Sciatic nerve (tissue), 2 donors: Measurements from ENCODE around the gene SLC25A42. TPM values are rescaled to one million over a fixed set of nuclear protein-coding genes. Genes with fewer than 3 reads are reported as not detected.

Source experiments
- ATAC-seq: fragments of 200-7000 bp; cut with Tn5 transposase; one replicate; pipeline ENCODE4 v1.9.1; 2020; ENCODE audit warnings: mild to moderate bottlenecking, moderate library complexity
- DNase-seq: peaks from one replicate; pipeline ENCODE4 v3.0.0-alpha.2; 2020; ENCODE audit warnings: low spot score
- intact Hi-C: fragments of 100-400 bp; cut with DNase I; formaldehyde crosslinking; loops from one replicate; pipeline ENCODE4 v1.14.2; 2022
- total RNA-seq: library from RNA; stranded (reverse); fragmentation: NEBNext Ultra II Directional; extraction: Animal tissue kit (Norgen Biotek cat#: 25700); gene quantifications from one replicate; pipeline ENCODE4 v1.2.1, GENCODE V29; 2021
- donor health status: DM: no; HTN: no; CAD: no.
- donor health status: DM: no; HTN: no; CAD: no.

Gene SLC25A42
- total RNA-seq, 1 donor from 2014 or later = 14.8 TPM

GRCh38 chr19:19064811-19065745, 1.3 kb downstream of the SLC25A42 start:
- intact Hi-C loops = no loop called here
- no peak for DNase-seq

GRCh38 chr19:19067276-19068072, 3.7 kb downstream of the SLC25A42 start:
- intact Hi-C loops = no loop called here
- ATAC-seq (no peak), DNase-seq (no peak)

More at GRCh38 chr19:19064811-19065745, 1.3 kb downstream of the SLC25A42 start:
- ATAC-seq = no peak

- DNase-seq (no peak), ATAC-seq (no peak)
- intact Hi-C loops = no loop called here
These were observed 5.2 kb downstream of the SLC25A42 start for GRCh38 chr19:19068659-19069654.

GRCh38 chr19:19071897-19072296, 8.1 kb downstream of the SLC25A42 start:
- ATAC-seq (no peak), DNase-seq (no peak)
- intact Hi-C loops = no loop called here

GRCh38 chr19:19074196-19074882, 10.5 kb downstream of the SLC25A42 start:
- DNase-seq (no peak), ATAC-seq (no peak)
- intact Hi-C loops = no loop called here

GRCh38 chr19:19075126-19075525, 11.3 kb downstream of the SLC25A42 start:
- DNase-seq (no peak), ATAC-seq (no peak)
- intact Hi-C loops = no loop called here

- intact Hi-C loops = no loop called here
- DNase-seq (no peak), ATAC-seq (no peak)
These were observed 12.7 kb downstream of the SLC25A42 start for GRCh38 chr19:19076476-19076875.

- intact Hi-C loops = no loop called here
- no peak for DNase-seq
- ATAC-seq = no peak
These were observed 13.3 kb downstream of the SLC25A42 start for GRCh38 chr19:19077103-19077502.

- intact Hi-C loops = no loop called here
- ATAC-seq (no peak), DNase-seq (no peak)
These were observed 15.0 kb downstream of the SLC25A42 start for GRCh38 chr19:19078801-19079200.

- no peak for DNase-seq
- no peak for ATAC-seq
- intact Hi-C loops = no loop called here
These were observed 15.8 kb downstream of the SLC25A42 start for GRCh38 chr19:19079571-19079970.

GRCh38 chr19:19081642-19082151, 17.9 kb downstream of the SLC25A42 start:
- ATAC-seq (peak; percentile 40), DNase-seq (no peak)
- intact Hi-C loops = no loop called here

GRCh38 chr19:19083413-19084178, 19.8 kb downstream of the SLC25A42 start:
- DNase-seq = no peak
- intact Hi-C loops = no loop called here
- ATAC-seq = no peak

GRCh38 chr19:19087676-19088075, 23.9 kb downstream of the SLC25A42 start:
- DNase-seq (no peak), ATAC-seq (no peak)
- intact Hi-C loops = no loop called here

GRCh38 chr19:19094513-19094912, 30.7 kb downstream of the SLC25A42 start:
- intact Hi-C loops = no loop called here
- no peak for DNase-seq
- no peak for ATAC-seq

- ATAC-seq (no peak), DNase-seq (no peak)
- intact Hi-C loops = no loop called here
These were observed 31.9 kb downstream of the SLC25A42 start for GRCh38 chr19:19095691-19096090.

- DNase-seq (no peak), ATAC-seq (no peak)
- intact Hi-C loops = no loop called here
These were observed 33.1 kb downstream of the SLC25A42 start for GRCh38 chr19:19096641-19097627.
